DND-41 (cell line): Measurements from ENCODE around the gene MAPKAPK2.

Experiments
- CTCF ChIP-seq: IDR thresholded peaks from 2 replicates; pipeline ENCODE4 v1.5.1; 2012; ENCODE audit warnings: borderline replicate concordance, low read length, moderate library complexity, mild to moderate bottlenecking; ENCODE audit not compliant: poor library complexity, severe bottlenecking; ENCODE audit errors: extremely low read depth
- EZH2 ChIP-seq: IDR thresholded peaks from 3 replicates; pipeline ENCODE4 v1.6.1; 2012; ENCODE audit warnings: borderline replicate concordance, low read depth, mild to moderate bottlenecking, moderate library complexity, low read length, inconsistent platforms; ENCODE audit not compliant: severe bottlenecking

- TF ChIP-seq CTCF = no peak
- no peak for TF ChIP-seq EZH2
Measured at GRCh38 chr1:206683313-206683712, 1.4 kb upstream of the MAPKAPK2 start.
